ENCODE results near the gene GALK2. TPM values are rescaled to one million over a fixed set of nuclear protein-coding genes. Genes with fewer than 3 reads are reported as not detected.

GALK2 gene
- total and polyA plus RNA-seq, 2 experiments from 2014 or later: 11.5 to 23.0 TPM

DNA sequence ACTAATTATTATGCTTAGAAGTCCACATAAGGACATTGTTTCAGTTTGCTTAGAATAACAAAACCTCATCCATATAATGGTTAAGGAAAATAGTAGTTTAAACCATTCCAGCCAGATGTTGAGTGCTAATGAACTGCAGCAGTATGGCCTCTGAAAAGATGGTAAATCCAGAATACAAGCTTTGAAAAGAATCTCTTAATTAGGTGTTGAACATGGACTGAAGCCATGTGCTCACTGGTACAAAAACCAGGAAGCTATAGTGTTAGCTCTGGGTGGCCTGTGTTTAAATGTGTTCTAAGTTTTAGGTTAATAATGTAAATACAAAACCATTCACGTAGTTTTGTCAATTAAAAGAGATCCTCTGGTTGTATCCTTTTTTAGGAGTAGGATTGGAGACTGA lies 78.2 kb downstream of the GALK2 start:
- no peaks in the 10 kb centered on the region for H4K20me1 ChIP-seq (replicated peaks; ENCODE audit: insufficient read depth)
- peaks cover 27% of the 10 kb centered on the region for H3K36me3 Mint-ChIP-seq (ENCODE audit: low read depth)
- no peak overlapping the region for H3K4me3 ChIP-seq
- peaks cover 19% of the 10 kb centered on the region for H3K9me3 Mint-ChIP-seq
- H3K36me3 ChIP-seq (ENCODE audit: insufficient read depth): 0 out of 2 replicates have a peak, but pooled peaks cover 3% of the 10 kb centered on the region
- H3F3A ChIP-seq (replicated peaks; ENCODE audit: low read depth): no peaks in the 10 kb centered on the region
- H3K4me2 ChIP-seq: no peak overlapping the region
- DNase-seq (ENCODE audit: low spot score): no peak
- no peak overlapping the region for H2AFZ ChIP-seq
- peaks cover 4% of the 10 kb centered on the region; the same call in 1 of the 2 replicates for H3K9me2 ChIP-seq (ENCODE audit: insufficient read depth)
- ATAC-seq: no peak
- no peaks in the 10 kb centered on the region for H3K27me3 ChIP-seq (ENCODE audit: insufficient read depth)
- no peaks in the 10 kb centered on the region for H3K4me1 ChIP-seq (ENCODE audit: insufficient read depth)
- H3K27ac ChIP-seq (ENCODE audit: low read depth): no peak overlapping the region
- no peaks in the 10 kb centered on the region for H3K79me2 ChIP-seq (replicated peaks; ENCODE audit: insufficient read depth)
- TF ChIP-seq, protein P1, sequence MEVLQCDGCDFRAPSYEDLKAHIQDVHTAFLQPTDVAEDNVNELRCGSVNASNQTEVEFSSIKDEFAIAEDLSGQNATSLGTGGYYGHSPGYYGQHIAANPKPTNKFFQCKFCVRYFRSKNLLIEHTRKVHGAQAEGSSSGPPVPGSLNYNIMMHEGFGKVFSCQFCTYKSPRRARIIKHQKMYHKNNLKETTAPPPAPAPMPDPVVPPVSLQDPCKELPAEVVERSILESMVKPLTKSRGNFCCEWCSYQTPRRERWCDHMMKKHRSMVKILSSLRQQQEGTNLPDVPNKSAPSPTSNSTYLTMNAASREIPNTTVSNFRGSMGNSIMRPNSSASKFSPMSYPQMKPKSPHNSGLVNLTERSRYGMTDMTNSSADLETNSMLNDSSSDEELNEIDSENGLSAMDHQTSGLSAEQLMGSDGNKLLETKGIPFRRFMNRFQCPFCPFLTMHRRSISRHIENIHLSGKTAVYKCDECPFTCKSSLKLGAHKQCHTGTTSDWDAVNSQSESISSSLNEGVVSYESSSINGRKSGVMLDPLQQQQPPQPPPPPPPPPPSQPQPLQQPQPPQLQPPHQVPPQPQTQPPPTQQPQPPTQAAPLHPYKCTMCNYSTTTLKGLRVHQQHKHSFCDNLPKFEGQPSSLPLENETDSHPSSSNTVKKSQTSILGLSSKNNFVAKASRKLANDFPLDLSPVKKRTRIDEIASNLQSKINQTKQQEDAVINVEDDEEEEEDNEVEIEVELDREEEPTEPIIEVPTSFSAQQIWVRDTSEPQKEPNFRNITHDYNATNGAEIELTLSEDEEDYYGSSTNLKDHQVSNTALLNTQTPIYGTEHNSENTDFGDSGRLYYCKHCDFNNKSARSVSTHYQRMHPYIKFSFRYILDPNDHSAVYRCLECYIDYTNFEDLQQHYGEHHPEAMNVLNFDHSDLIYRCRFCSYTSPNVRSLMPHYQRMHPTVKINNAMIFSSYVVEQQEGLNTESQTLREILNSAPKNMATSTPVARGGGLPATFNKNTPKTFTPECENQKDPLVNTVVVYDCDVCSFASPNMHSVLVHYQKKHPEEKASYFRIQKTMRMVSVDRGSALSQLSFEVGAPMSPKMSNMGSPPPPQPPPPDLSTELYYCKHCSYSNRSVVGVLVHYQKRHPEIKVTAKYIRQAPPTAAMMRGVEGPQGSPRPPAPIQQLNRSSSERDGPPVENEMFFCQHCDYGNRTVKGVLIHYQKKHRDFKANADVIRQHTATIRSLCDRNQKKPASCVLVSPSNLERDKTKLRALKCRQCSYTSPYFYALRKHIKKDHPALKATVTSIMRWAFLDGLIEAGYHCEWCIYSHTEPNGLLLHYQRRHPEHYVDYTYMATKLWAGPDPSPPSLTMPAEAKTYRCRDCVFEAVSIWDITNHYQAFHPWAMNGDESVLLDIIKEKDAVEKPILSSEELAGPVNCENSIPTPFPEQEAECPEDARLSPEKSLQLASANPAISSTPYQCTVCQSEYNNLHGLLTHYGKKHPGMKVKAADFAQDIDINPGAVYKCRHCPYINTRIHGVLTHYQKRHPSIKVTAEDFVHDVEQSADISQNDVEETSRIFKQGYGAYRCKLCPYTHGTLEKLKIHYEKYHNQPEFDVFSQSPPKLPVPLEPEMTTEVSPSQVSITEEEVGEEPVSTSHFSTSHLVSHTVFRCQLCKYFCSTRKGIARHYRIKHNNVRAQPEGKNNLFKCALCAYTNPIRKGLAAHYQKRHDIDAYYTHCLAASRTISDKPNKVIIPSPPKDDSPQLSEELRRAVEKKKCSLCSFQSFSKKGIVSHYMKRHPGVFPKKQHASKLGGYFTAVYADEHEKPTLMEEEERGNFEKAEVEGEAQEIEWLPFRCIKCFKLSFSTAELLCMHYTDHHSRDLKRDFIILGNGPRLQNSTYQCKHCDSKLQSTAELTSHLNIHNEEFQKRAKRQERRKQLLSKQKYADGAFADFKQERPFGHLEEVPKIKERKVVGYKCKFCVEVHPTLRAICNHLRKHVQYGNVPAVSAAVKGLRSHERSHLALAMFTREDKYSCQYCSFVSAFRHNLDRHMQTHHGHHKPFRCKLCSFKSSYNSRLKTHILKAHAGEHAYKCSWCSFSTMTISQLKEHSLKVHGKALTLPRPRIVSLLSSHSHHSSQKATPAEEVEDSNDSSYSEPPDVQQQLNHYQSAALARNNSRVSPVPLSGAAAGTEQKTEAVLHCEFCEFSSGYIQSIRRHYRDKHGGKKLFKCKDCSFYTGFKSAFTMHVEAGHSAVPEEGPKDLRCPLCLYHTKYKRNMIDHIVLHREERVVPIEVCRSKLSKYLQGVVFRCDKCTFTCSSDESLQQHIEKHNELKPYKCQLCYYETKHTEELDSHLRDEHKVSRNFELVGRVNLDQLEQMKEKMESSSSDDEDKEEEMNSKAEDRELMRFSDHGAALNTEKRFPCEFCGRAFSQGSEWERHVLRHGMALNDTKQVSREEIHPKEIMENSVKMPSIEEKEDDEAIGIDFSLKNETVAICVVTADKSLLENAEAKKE (CRISPR knock-in tag; IDR thresholded peaks at IDR 0.05): no peak
- no peak for TF ChIP-seq NANOG (IDR thresholded peaks at IDR 0.05; ENCODE audit: borderline replicate concordance)
- no peak for TF ChIP-seq EZH2 (IDR thresholded peaks at IDR 0.05; ENCODE audit: low read depth, unreplicated experiment)
- TF ChIP-seq CREB1 (CRISPR knock-in tag; IDR thresholded peaks at IDR 0.05; ENCODE audit: low read depth): no peak
- TF ChIP-seq ZNF331 (CRISPR knock-in tag; IDR thresholded peaks at IDR 0.05; ENCODE audit: low read depth): no peak
- H3K27ac Mint-ChIP-seq: peak overlapping the region; percentile 43
- H3K4me1 Mint-ChIP-seq: peaks cover 3% of the 10 kb centered on the region
- no peaks in the 10 kb centered on the region for H3K27me3 Mint-ChIP-seq (ENCODE audit: insufficient read depth, low read depth, poor library complexity)
- no peak overlapping the region for H3K4me3 Mint-ChIP-seq
